GM18505 (cell line): Measurements from ENCODE around the gene PCNX2.
"Not testable (repeated sequence)": the region's sequence is repeated elsewhere in the genome, so short reads cannot be mapped to it uniquely, and the experiment has no call there.

Experiments used
- ATAC-seq: cut with Tn5 transposase; IDR thresholded peaks from one replicate; pipeline ENCODE4 v1.9.1; 2021; ENCODE audit not compliant: unreplicated experiment
- POLR2A ChIP-seq: IDR thresholded peaks from 4 replicates; pipeline ENCODE4 v1.6.1; 2011; ENCODE audit warnings: borderline replicate concordance; ENCODE audit not compliant: insufficient read depth, insufficient read length; ENCODE audit errors: extremely low read depth

Gene PCNX2

DNA sequence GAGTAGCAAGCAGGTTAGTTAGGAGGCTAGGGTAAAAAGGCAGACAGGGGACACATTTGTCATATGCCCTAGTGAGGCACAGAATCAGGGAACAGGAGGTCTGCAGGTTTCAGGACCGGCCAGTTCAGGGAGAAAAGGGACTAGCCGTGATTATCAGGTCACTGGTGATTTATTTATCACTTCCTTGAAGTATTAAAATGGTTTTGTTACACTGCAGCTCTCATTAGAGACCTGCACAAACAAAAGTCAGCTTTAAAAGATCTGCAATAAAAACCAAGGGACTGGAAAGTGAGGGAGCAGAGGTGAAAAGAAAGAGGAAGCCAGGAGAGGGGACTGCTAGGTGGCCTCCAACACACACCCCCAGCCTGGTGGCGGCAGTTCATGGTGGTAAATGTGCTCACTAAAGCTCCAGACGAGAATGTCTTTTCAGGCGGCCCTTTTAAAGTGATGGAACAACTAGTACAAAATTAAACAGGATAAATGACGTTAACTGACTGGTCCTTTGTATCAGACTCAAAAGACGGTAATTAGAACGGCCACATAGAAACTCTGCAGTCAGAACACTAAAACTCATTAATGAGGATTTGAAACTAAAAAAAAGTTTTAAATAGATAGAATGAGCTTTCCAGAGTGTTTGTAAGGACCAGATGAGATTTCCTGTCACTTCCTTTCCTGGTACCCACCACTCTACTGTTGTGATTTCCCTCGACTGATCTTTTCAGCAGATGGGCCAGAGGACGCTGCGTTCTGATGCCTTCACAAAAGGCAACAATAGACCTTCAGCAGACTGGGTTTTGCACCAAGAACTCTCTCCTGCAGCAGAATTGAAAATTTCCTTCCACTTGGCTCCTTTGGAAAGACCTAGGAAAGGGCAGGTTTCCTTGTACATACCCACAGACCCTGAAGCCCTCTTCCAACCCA is 208.3 kb downstream of the PCNX2 start:
- no peak for TF ChIP-seq POLR2A
- no peak for ATAC-seq

DNA sequence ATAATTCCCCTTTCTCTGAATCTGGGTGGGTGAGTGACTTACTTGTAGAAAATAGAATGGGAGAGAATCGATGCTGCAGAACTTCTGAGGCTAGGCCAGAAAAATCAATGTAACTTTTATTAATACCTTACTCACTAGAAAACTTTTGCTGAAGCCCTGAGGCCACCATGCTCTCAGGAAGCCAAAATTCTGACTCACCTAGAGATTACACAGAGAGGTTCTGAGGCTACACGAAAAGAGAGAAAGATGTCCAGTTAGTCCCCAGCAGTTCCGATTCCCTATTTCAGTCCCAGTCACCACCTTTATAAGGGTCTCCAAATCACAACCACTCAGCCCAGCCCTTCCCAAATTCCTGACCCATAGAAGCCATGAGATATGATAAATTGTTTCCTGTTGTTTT is 210.0 kb downstream of the PCNX2 start:
- ATAC-seq = no peak

DNA sequence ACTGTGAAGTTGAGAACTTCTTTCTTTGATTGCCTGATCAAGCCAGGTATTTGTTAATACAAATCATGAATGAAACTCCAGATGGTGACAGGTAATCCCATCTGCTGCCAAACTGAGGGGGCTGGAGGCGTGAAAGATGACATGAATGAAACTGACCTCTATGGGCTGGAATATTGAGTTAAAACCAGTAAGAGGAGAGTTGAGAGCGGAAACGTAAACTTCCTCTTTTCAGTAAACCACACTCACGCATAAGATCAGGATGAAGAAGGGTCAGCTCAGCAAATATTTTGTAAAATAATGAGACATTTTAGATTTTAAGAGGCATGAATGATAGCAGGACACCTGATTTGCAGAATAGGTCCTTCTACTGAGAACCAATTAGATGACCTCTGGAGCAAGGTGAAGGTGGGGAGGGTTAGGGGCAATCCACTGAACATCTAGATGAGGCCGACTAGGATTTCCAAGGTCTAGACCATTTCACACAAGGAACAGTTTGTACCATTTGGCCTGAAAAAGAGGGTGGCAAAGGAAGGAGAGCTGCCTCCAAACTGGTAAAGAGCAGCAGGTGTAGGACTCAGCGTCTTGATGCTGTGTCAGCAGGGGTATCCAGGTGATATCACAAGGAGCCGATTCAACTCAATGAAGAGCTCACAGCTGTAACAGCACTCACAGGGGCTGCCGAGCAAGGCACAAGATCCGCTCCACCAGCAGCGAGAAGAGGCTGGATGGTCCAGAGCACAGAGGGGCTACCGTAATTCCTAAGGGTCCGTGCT is 212.6 kb downstream of the PCNX2 start:
- ATAC-seq = no peak
- no peak for TF ChIP-seq POLR2A

More for the DNA sequence above, 210.0 kb downstream of the PCNX2 start:
- no peak for TF ChIP-seq POLR2A

DNA sequence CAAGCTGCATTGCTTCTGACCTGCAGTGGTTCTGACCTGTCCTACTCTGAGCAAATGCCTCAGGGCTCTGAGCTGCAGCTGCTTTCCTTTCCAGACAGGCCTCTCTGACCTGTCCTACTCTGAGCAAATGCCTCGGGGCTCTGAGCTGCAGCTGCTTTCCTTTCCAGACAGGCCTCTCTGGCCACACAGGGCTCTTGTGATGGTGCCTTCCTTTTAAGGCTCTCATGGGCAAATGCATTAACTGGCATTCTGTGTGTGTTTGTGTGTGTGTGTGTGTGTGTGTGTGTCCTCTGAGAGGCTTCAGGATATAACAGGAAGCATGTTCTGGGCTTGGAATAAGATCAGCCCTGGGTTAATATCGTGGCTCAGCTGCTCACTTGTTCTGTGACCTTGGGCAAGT is 213.8 kb downstream of the PCNX2 start:
- no peak for TF ChIP-seq POLR2A
- no peak for ATAC-seq

DNA sequence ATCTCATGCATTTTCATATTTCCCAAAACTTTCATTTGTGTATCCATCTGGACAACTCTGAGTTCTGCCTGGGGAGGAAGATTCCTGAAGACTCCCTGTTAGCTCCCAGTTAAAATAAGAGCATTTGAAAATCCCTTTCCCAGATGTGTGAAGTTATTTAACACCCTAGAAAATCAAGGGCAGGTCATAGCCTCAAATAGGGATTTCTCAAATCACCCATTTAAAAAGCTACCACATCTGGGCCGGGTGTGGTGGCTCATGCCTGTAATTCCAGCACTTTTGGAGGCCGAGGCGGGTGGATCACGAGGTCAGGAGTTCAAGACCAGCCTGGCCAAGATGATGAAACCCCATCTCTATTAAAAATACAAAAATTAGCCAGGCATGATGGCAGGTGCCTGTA is 214.7 kb downstream of the PCNX2 start:
- not testable (repeated sequence) for ATAC-seq

DNA sequence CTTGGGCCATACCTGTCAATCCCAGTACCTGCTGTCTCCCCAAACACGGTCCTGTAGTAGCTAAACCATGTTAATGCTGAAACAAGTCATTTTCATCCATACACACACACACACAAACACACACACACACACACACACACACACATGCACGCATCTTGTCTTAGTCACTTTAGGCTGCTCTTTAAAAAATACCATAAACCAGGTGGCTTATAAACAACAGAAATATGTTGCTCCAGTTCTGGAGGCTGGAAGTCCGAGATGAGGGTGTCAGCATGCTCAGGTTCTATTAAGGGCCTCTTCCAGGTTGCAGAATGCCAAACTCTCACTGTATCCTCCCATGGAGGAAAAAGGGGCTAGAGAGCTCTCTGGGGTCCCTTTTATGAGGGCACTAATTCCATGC is 215.2 kb downstream of the PCNX2 start:
- no peak for ATAC-seq
- TF ChIP-seq POLR2A = no peak

DNA sequence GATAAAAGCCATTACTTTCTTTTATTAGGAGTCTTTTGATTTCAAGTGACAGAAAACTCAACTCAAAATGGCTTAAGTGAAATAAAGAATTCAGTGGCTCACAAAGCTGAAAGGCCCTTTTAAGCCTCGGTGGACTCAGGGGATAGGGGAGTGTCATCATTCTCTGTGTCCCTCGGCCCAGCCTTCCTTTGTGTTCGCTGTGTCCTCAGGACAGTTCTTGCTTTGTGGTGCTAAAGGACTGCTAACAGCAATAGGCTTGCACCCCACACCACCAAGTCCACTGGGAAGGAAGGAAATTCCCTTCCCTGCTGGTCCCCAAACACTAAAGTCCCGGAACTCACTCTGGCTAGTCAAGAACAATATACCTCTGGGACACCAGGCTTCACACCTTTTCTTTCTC is 216.0 kb downstream of the PCNX2 start:
- ATAC-seq = no peak
- TF ChIP-seq POLR2A = no peak

DNA sequence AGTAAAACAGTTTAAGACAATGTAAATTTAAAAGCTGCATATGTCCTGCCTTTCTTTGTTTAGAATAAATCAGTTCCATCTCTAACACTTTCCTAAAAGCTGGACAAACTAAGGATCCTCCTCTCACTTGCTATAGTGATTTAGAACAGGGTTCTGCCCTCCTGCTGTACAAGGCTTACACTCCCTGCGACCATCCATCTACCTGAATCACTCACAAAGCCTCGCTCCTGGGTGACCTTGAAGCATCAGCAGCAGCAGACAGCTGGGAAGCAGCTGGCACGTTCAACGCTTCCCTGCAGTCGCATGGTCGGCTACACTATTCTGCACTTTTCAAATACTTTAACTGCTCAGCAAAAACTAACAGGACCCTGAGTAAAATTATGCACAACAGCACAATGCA is 217.1 kb downstream of the PCNX2 start:
- no peak for TF ChIP-seq POLR2A
- no peak for ATAC-seq

DNA sequence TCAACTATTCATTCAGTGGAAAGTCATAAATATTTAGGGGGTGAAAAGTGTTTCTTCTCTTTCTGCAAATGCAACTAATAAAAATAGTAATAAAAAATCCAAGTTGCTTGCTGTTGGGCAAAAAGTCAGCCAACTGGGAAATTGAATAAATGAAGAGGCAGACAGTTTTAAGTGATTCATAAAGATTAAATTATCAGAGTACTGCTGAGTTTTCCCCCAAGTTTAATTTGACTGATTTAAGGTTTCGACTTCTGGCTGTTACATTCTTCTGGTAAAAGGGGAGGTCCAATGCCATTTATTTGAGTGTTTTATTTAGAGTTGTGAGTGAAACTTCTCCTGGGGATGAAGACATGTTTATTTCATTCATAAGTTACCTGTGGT is 219.6 kb downstream of the PCNX2 start:
- TF ChIP-seq POLR2A = no peak
- no peak for ATAC-seq

DNA sequence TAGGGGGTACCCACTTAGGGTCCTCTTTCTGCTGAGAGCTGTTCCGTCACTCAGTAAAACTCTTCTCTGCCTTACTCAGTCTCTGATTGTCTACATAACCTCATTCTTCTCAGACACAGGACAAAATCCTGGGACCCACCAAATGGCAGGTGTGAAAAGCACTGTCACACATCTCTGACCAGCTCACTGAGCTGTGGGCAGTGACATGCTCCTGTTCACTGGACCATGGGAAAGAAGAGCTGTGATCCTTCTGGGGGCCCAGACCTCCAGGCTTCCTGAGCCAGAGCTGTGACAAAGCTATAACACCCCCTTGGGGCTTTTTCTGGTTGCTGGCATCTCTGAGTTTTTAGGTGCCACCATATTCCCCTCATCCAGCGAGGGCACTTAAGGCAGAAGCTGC is 229.4 kb downstream of the PCNX2 start:
- ATAC-seq = no peak
- no peak for TF ChIP-seq POLR2A

DNA sequence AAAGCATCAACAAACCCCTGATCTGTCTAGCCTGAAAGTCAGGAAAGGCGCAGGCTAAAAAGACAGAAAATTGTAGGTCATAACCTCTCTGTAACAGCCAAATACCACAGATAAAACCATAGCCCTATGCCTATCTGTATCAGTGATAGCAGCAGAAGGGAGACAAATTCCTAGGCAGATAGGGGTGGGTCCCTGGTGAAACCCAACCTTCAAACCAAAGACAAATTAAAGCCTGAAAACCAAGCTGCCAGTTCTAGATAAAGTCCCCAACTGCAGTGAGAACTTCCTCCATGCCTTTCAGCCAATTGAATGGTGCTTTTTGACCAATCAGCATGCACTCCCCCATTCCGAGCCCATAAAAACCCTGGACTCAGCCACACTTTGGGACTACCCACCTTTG is 229.8 kb downstream of the PCNX2 start:
- no peak for ATAC-seq

DNA sequence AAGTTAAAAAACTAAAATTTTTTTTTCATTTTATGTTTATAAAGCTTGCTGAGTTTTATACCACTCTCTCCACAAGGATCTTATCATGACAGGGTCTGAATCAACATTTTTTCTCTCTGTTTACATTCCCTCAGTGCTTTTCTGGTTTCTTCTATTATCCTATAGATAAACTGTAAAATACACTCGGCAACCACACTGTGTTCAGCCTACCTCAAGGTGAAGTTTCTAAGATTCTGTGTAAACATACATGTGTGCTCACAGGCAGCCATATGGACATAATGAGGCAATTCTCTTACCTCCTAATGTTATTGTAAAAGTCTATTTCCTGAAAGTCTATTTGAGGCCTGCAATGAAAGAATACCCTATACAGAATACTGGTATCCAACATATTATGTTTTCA is 230.5 kb downstream of the PCNX2 start:
- no peak for ATAC-seq
- no peak for TF ChIP-seq POLR2A

More for the DNA sequence above, 229.8 kb downstream of the PCNX2 start:
- TF ChIP-seq POLR2A = no peak

DNA sequence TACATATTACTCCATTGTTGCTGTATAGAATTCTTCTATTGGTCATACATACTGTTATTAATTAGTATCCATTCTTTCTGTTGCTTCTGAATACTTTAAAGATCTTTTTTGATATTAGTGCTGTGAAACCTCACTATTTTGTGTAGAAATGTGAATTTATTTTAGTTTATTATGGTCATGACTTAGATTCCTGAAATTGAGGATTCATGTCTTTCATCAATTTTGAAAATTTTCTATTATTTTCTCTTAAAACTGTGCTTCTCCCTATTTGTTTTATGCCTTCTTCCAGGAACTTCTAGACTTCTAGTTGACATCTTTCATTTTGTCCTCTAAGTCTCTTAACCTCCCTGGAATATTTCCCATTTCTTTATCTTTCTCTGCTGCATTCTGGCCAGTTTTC is 232.1 kb downstream of the PCNX2 start:
- no peak for ATAC-seq
- TF ChIP-seq POLR2A = no peak

DNA sequence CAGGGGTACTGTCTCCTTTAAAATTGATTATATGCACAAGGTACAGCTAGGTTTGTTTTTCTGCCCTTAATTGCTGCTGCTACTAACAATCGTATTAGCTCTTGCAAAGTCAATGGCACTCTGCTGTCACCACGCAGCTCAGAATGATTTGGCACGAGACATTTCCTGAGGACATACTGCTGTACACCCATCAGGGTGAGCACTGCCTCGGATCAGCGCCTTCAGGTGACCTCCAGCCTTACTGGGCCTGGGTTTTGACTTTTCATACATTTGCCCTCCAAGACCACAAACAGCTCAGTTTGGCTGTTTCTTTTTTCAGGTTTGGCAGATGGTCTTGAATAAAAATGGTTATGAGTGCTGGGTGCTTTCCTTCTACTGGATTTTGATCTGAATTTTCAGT is 234.3 kb downstream of the PCNX2 start:
- no peak for ATAC-seq

More for the DNA sequence above, 234.3 kb downstream of the PCNX2 start:
- TF ChIP-seq POLR2A = no peak
